Measurements from ENCODE around the gene ANKRD52. TPM values are rescaled to one million over a fixed set of nuclear protein-coding genes. Genes with fewer than 3 reads are reported as not detected.
"Not testable (repeated sequence)": the region's sequence is repeated elsewhere in the genome, so short reads cannot be mapped to it uniquely, and the experiment has no call there.

Gene ANKRD52
- 46.8 TPM for total RNA-seq
- long read RNA-seq, partial matches to known transcripts = 8 of 12 reads
- long read RNA-seq, other reads (novel, unspliced or antisense) = 4 of 12 reads

DNA sequence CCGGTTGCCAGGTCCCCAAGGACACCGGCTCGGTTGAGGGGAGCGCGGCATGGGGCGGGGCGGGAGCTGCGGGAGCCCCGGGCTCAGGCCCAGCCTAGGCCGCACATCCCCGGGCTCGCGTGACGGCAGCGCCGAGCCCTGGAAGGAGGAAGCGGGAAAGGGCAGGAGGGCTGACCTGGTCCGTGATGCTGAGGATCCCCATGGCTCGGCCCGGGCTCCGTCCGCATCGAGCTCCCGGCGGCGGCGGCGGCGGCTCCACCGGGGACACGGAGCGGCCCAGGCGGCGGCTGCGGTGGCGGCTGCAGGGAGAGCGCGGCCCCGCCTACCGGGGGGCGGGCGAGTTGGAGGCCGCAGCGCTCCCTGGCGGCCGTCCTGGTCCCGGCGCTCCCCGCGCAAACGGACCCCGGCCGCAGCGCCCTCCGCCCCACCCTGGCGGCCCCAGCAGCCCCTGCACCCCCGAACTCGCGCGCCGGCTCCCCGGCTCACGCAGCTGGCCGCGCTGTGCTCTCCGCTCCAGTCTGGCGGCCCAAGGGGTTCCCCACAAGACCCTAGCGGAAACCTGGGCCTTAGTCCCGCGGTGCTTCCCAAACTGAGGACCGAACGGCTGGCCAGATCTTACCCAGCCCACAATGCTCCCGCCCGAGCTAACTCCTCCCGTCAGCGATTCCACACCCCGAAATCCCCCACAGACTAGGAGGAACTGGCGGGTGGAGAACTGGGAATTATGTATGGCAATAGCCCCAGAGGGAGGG lies at the start of gene ANKRD52:
ANKRD52 (minus strand) TSS at position 317 of the 752 bp plus-strand sequence; CDS start at position 202, 115 bp downstream.
- peak; percentile 92 for DNase-seq (ENCODE audit: low spot score)

DNA sequence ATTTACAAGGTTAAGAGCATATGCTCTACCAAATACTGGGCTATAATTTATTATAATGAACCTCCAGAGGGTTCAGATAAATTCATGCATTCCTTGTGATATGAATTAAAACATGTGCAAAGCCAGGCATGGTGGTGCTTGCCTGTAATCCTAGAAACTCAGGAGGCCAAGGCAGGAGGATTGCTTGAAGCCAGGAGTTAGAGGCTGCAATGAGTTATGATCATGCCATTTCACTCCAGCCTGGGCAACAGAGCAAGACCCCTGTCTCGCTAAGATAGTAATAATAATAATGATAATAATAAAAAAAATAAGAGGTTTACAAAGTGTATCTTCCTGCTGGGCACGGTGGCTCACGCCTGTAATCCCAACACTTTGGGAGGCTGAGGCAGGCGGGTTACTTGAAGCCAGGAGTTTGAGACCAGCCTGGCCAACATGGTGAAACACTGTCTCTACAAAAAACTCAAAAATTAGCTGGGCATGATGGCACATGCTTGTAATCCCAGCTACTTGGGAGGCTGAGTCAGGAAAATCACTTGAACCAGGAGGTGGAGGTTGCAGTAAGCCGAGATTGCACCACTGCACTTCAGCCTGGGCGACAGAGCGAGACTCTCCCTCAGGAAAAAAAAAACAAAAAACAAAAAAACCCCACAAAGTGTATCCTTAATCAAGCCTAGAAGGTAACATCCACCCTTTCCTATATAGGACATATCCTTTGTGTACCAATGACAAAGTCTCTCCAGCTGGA lies 49.2 kb upstream of the ANKRD52 start:
- DNase-seq (ENCODE audit: low spot score) = no peak

DNA sequence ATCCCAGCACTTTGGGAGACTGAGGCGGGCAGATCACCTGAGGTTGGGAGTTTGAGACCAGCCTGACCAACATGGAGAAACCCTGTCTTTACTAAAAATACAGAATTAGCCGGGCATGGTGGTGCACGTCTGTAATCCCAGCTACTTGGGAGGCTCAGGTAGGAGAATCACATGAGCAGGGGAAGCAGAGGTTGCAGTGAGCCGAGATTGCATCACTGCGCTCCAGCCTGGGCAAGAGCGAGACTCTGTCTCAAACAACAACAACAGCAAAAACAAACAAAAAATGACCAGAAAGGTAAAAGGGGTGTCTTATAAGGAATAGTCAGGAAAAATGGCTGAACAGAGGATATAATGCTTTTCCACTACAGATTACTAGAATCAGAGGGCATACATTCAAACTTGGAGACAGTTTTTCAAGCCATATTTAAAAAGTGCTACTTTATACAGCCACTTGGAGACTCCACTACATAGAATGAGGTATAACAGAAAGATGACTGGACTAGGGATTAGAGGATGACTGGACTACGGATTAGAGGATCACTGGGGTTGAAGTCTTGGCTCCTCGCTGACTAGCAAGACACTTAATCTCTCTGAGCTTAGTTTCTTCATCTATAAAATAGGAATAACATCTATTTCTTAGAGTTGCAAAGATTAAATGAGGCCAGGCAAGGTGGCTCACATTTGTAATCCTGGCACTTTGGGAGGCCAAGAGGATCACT lies 46.8 kb upstream of the ANKRD52 start:
- DNase-seq (ENCODE audit: low spot score) = no peak

DNA sequence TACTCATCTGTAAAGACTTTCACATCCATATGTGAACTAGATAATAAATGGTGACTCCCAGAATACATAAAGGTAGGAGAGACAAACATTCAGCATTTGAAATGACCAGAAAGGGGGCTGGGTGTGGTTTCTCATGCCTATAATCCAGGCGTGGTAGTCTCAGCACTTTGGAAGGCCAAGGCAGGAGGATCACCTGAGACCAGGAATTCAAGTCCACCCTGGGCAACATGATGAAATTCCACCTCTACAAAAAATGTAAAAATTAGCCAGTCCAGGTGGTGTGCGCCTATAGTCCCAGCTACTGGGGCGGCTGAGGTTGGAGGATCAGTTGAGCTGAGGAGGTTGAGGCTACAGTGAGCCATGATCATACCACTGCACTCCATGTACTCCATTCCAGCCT lies 46.1 kb upstream of the ANKRD52 start:
- DNase-seq (ENCODE audit: low spot score) = no peak

DNA sequence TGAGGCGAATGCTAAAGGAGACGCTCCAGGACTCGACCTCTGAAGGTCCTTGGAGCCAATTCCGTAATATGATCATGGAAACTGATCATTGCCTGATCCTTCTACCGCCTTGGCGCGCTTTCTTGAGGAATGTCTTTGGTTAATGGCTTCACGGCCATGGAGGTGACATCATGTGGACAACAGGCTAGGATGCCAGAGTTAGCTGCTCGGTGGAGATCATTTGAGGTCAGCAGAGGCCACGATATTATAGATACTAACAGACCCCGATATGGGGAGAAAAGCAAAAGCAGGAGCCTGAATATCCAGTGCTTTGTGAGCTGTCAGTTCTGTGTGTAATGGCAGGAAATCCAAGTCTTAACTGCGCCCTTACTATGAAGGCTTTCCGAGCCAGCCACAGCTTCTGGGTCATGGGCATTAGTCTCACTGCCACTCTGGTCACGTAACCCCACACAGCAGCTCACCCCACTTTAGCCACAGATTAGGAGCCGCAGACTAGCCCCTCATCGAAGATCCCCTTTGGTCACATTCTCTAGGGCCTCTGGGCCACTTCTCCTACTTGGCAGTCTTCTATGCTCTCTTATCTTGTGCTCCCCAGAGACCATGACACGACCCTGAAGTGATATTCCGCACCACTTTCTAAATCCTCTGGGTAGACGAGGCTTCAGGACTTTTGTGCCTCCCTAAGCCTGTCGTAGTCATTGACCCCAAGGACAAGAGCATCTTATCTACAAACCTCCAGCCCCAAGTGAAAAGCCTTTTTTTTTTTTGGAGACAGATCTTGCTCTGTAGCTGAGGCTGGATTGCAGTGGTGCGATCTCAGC lies 42.7 kb upstream of the ANKRD52 start:
- no peak for DNase-seq (ENCODE audit: low spot score)

DNA sequence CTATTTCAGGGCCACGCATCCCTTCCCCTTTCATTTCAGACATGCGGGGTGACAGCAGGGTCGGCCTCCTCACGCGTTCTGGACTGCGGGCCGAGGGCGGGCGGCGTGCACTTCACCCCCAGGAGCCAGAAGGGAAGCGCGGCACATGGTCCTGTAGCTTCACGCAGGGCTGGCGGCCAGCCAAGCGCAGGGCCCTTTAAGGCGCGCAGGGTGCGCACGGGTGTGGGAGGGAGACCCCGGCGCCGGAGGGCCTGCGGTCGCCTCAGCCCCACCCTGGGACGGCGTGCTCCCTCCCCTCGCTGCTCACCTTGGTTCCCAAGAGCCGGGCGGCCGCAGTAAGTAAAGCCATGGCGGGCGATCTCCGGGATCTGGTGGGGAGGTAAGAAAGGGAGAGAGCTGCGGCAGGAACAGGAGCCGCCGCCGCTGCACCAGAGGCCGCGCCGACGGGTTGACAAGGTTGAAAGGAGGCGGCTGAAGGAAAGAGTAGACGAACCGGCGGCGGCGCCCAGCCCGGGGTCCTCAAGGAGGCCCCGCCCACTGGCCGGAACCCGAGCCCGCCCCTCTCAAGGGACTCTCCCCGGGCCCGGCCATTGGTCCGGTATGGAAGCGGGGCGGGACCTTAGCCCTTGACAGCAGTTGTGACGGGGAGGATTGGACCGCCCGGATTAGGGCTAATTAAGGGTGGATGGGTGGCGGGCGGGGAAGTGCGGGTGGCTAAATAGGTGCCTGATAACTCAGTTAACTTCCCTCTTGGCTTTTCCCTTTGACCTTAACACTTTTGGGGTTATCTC lies 41.9 kb upstream of the ANKRD52 start, which contains the start of gene CS:
CS (minus strand) TSS at position 478 of the 791 bp plus-strand sequence; CDS start at position 349, 129 bp downstream.
- peak; percentile 100 for DNase-seq (ENCODE audit: low spot score)

DNA sequence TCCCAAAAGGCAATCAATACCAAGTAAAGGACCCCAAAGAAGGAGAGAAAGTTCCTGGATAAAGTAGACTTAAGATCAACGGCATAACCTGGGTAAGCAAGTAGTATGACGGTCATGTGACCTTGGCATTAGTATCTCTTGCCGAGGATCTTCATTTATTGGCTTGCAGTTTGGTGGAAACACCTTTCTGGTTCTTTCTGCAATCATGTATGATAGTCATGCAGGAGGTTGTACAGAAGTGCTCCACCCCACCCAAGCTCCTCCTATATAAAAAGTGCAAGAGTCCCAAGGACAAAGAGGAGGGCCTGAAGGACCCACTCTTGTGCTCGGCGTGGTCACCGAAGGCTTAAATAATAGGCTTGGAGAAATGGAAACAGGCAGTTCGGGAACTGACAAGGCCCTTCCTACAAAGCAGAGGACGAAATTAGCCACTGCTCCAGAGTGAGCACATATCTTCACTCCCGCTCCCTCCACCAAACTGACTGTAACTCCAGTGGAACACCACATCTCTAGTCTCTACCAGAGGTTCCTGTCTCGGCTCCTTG lies 41.2 kb upstream of the ANKRD52 start:
- DNase-seq (ENCODE audit: low spot score) = no peak

DNA sequence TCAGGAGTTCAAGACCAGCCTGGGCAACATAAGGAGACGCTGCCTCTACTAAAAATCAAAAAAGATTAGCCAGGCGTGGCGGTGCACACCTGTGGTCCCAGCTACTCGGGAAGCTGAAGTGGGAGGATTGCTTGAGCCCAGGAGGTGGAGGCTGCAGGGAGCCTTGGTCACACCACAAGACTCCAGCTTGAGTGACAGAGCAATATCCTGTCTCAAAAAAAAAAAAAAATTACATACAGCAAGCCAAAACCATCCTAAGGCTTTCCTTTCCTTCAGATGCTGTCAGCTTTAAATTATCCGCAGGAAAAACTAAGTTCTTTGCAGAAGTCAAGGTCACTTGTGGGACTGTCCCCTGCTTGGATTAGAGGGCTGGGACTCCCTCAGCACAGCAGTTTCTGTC lies 40.6 kb upstream of the ANKRD52 start:
- DNase-seq (ENCODE audit: low spot score) = no peak

DNA sequence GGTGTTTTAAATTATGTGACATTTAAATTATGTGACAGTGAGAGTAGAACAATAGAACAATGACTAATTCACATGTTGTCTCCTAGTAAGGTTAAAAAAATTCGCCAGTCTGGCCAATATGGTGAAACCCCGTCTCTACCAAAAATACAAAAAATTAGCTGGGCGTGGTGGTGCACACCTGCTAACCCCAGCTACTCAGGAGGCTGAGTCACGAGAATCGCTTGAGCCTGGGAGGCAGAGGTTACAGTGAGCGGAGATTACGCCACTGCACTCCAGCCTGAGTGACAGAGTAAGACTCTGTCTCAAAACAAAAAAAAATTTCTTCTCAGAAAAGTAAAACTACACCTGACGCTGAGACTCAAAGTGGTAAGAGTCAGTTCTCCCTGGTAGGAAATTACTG lies 39.2 kb upstream of the ANKRD52 start:
- no peak for DNase-seq (ENCODE audit: low spot score)

DNA sequence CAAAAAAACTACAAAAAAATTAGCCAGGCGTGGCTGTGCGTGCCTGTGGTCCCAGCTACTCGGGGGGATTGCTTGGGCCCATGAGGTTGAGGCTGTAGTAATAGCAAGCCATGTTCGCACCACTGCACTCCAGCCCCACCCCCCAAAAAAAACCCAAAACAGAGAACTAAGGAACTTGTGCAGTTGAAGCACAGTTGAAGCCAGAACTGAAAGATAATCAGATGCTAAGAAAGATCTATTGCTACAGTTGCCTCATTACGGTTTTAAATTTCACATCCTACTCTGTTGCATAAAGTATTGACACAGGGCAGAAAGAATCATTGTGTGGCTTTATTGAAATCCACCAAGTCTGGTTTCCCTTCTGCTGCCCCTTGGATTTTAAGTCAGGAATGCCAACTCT lies 38.1 kb upstream of the ANKRD52 start:
- DNase-seq (ENCODE audit: low spot score) = no peak

DNA sequence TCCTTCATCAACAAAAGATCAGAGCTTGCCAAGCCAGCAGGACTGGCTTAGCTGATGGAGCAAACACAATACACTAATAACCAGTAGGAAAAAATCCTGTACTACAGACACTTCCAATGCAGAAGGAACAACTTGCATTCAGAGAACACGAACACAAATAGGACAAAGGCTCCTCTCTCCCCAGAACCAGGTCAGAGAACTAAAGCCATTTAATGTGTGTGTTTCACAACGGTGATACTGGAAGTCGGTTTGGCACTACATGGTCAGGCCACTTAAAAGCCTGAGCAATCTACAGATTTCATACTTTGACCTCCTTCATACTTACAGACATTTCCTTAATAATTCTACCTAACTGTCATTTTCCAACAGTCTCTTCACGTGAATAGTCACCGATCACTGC lies 35.6 kb upstream of the ANKRD52 start:
- no peak for DNase-seq (ENCODE audit: low spot score)

DNA sequence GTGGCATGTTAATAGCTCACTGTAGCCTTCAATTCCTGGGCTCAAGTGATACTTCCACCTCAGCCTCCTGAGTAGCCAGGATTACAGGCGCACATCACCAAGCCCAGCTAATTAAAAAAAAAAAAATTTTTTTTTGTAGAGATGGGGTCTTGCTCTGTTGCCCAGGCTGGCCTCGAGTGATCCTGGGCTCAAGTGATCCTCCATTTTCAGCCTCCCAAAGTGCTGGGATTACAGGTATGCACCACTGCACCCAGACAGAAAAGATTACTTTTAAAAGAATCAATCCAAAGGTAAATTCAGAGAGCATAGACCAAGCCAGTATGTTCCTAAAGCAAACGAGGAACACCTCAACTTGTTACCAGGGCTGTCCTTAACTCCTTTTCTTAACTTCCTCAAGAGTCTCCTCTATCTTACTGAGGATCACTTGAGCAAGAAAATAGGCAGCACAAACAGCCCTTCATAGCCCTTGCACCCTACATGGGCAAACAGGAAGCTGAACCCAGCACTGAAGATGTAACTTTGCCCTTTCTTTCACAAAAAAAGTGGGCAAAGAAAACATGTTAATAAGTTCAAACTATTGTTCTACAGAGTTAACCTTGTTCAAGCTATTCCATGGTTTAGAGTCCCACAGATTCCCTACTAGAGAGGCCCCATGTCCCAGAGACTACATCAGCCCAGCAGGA lies 30.7 kb upstream of the ANKRD52 start:
- DNase-seq (ENCODE audit: low spot score) = no peak

DNA sequence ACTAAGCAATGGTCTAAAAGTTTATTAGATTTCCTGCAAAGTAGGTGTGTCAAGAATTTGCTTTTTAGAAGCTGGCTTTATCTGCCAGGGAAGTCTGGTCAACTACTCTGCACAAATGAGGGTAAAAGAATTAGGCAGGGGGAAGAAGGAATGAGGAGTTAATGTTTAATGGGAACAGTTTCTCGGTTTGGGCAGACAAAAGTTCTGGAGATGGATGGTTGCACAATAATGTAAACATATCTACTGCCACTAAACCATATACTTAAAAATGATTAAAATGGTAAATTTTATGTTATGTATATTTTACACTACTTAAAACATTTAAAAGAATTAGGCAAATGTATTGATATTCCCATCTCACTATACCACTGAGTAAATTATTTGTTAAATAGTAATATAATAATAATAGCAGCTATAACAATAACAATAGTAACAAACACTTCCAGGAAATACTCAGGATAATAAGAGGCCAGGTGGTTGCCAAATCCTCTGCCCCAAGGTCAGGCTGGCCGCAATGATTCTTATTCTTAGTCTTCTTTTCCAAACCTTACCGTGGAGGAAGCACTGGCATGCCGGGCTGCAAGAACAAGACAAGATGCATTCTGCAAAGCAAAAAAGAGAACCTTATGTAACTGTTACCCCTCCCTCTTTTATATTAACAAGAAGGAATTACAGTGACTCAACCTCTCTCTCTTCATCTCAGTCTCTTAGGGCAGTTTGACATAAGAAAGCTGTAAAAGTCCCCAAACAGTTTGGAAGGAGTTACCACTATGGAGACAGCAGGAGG lies 28.1 kb upstream of the ANKRD52 start:
- DNase-seq (ENCODE audit: low spot score) = no peak

DNA sequence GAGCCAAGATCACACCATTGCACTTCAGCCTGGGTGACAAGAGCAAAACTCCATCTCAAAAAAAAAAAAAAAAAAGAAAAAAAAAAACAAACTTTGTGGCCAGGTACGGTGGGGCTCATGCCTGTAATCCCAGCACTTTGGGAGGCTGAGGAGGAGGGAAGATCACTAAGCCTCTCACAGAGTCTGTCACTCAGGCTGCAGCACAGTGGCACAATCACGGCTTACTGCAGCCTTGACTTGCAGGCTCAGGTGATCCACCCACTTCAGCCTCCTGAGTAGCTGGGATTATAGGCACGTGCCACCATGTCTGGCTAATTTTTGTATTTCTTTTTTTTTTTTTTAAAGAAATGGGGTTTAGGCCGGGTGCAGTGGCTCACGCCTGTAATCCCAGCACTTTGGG lies 26.1 kb upstream of the ANKRD52 start:
- DNase-seq (ENCODE audit: low spot score) = not testable (repeated sequence)

DNA sequence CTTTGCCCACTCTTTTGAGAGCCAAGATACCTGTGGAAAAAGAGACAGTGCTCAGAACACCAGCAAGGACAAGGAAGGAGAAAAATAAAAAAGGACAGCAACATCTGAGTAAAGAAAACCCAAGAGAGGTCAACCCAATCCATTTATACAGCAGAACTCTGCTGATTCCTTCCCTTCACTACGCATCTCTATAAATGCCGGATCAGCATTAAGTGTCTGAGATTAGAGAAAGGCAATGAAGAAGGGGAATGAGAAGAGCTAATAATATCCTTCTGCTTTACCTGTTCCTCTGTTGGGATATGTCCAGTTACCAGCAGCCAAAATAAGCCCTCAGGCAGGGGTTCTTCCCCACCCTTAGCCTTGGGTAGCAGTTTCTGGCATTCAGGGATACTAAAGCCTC lies 24.4 kb upstream of the ANKRD52 start:
- DNase-seq (ENCODE audit: low spot score) = no peak

DNA sequence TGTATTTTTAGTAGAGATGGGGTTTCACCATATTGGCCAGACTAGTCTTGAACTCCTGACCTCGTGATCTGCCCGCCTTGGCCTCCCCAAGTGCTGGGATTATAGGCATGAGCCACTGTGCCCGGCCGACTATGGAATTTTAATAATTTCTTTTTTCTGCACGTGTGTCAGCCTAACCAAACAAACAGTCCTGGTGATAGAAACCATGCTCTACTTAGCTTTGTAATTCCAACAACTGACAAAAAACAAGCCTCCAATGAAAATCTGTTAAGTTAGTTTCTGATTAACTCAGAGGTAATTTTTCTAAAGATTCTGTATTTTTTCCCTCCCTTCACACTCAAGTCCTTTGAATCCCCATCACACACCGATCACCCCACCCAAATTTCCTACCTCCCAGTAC lies 23.8 kb upstream of the ANKRD52 start:
- DNase-seq (ENCODE audit: low spot score) = no peak

DNA sequence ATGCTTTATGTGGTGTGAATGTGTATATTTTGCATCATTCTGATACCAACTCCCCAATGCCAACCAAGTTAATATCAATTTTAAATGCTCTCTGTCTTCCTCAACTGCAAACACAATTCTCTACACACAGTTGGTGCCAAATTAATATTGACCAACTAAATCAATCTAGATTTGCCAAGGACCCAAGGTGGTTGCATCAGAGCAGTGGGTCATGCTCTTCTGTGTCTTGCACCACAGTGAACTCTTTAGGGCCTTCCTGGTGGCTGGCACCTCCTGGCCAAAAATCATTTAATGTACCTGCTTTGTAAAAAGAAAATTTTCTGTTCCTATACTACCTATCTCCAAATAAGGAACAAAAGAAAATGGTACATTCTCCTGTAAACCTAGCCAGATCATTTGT lies 22.7 kb upstream of the ANKRD52 start:
- no peak for DNase-seq (ENCODE audit: low spot score)

DNA sequence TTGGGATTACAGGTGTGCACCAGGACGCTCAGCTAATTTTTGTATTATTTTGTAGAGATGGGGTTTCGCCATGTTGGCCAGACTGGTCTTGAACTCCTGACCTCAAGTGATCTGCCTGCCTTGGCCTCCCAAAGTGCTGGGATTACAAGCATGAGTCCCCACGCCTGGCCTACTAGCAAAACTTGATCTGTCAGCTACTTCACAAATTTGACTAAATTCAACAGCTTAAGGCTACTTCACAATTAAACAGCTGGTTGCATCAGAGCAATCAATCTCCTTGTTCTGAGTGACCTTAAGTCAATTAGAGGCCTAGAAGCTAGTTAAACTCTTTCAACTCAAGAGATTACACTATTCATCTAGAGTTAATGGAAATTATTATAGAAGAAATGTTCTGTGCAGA lies 20.7 kb upstream of the ANKRD52 start:
- DNase-seq (ENCODE audit: low spot score) = no peak

Data from mesenteric fat pad (tissue), 1 donor.